OCI-LY7 (cell line): ENCODE results near the gene TRNT1.

ENCODE experiments used
- CTCF ChIP-seq: fragments of 200-600 bp; sonication (generic); conservative IDR thresholded peaks from 2 replicates; pipeline ENCODE4 v1.5.1; 2014; ENCODE audit warnings: mild to moderate bottlenecking, antibody characterized with exemption, low read length, moderate library complexity, mixed read lengths
- EZH2phosphoT487 ChIP-seq: fragments of 200-600 bp; sonication (generic); IDR thresholded peaks from 2 replicates; pipeline ENCODE4 v1.6.1; 2018; ENCODE audit warnings: low read depth, borderline replicate concordance, mild to moderate bottlenecking, mixed run types, antibody characterized with exemption, low read length, moderate library complexity, mixed read lengths

DNA sequence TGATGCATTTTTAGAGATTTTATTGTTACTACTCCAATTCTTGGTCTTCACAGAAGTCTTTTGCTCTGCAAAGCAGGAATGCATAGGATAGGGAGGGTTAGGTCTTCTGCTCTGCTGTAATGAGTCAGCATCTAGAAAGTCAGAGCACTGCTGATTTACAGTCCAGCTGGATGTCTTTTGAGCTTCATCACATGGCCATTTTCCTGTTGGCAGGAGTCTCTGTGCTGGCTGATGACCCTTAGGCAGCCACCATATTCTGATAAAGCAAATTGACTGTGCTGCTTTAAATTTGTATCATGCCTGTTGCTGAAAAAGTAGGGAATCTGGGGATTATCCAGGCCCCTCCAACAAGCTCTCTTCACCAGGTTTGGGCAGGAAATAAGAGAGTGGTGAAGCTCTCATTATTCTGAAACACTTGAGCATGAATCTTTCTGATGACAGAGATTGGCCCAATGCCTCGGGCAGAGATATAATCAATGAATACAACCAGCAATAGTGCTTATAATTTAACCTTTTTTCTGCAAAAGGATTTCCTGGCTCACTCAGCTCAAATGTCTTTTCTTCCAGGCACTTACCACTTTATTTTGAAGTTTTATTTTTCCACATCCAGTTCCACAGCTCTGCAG, 62.5 kb downstream of the TRNT1 start:
- no peak for TF ChIP-seq CTCF
- TF ChIP-seq EZH2phosphoT487: no peak
